ENCODE data around the gene AREG.

- TF ChIP-seq CTCF (IDR thresholded peaks at IDR 0.05), result no peak
- no peak for TF ChIP-seq POLR2A (IDR thresholded peaks at IDR 0.05)
Measured at GRCh38 chr4:74460833-74461232, 15.9 kb downstream of the AREG start.

All from thyroid gland (tissue), 4 donors.